H1 (cell line): ENCODE results near the gene DBNDD1. TPM values are rescaled to one million over a fixed set of nuclear protein-coding genes. Genes with fewer than 3 reads are reported as not detected.

ENCODE experiments used
- CTCF ChIA-PET: fragments of 300-600 bp; sonication (Branson Sonifier 250); formaldehyde crosslinking; loops from one replicate; lab custom pipeline; 2021; ENCODE audit not compliant: partially characterized antibody; lab: Charles Lee
- POLR2A ChIA-PET: fragments of 300-600 bp; sonication (Branson Sonifier 250); formaldehyde crosslinking; loops from one replicate; lab custom pipeline; 2021; ENCODE audit warnings: inconsistent platforms; ENCODE audit not compliant: partially characterized antibody; lab: Charles Lee
- DNase-seq, 2 experiments: peaks; one replicate each; pipeline versions ENCODE4 v3.0.0 to v3.0.0-alpha.2; 2010 to 2022; ENCODE audit warnings: low spot score in 2 of 2, low read depth in 1 of 2, mixed read lengths in 1 of 2
- FAIRE-seq: peaks from 2 replicates; lab custom pipeline; 2011; peaks lifted over from hg19 to GRCh38; lab: Jason Lieb, UNC
- H2AFZ ChIP-seq: 2 replicates; pipeline ENCODE4 v1.8.1; 2012; ENCODE audit warnings: low read length, inconsistent platforms
- H2AK5ac ChIP-seq: 2 replicates; pipeline ENCODE4 v1.6.1; 2013; ENCODE audit warnings: low read depth, low read length
- H2BK120ac ChIP-seq: replicated peaks from 2 replicates; pipeline ENCODE3; 2013; ENCODE audit warnings: low read depth, low read length, inconsistent platforms
- H2BK12ac ChIP-seq: 2 replicates; pipeline ENCODE4 v1.6.1; 2013; ENCODE audit warnings: low read depth, low read length
- H2BK15ac ChIP-seq: 2 replicates; pipeline ENCODE4 v1.6.1; 2013; ENCODE audit warnings: low read length
- H2BK20ac ChIP-seq: 2 replicates; pipeline ENCODE4 v1.6.1; 2013; ENCODE audit warnings: low read length
- H2BK5ac ChIP-seq: 2 replicates; pipeline ENCODE4 v1.6.1; 2013; ENCODE audit warnings: low read depth, low read length
- H3K14ac ChIP-seq: 2 replicates; pipeline ENCODE4 v1.6.1; 2013; ENCODE audit warnings: inconsistent platforms; ENCODE audit not compliant: insufficient read length
- H3K18ac ChIP-seq: 2 replicates; pipeline ENCODE4 v1.6.1; 2013; ENCODE audit warnings: low read length; ENCODE audit errors: extremely low read depth
- H3K23ac ChIP-seq: 2 replicates; pipeline ENCODE4 v1.6.1; 2013; ENCODE audit warnings: inconsistent platforms; ENCODE audit not compliant: insufficient read length
- H3K23me2 ChIP-seq: 2 replicates; pipeline ENCODE4 v1.6.1; 2013; ENCODE audit warnings: low read depth, low read length
- H3K27ac ChIP-seq: 2 replicates; pipeline ENCODE4 v1.6.1; 2011; ENCODE audit warnings: low read depth, low read length, inconsistent platforms
- H3K27me3 ChIP-seq, 4 experiments: replicated peaks in 1 of 4; 1 replicate in 1 of 4; 2 replicates in 3 of 4; pipeline versions ENCODE4 v1.6.1 to v1.8.1; 2011 to 2013; ENCODE audit warnings: low read length in 3 of 4, mild to moderate bottlenecking in 3 of 4, inconsistent platforms in 2 of 4, mixed read lengths in 2 of 4, moderate library complexity in 1 of 4; ENCODE audit not compliant: control insufficient read depth in 3 of 4, insufficient read depth in 3 of 4; ENCODE audit errors: extremely low read depth in 1 of 4
- H3K36me3 ChIP-seq, 4 experiments: 2 replicates each; pipeline versions ENCODE4 v1.6.1 to v1.8.1; 2011 to 2013; ENCODE audit warnings: mild to moderate bottlenecking in 4 of 4, low read length in 3 of 4, moderate library complexity in 2 of 4, control low read depth in 1 of 4, inconsistent platforms in 1 of 4; ENCODE audit not compliant: insufficient read depth in 4 of 4, control insufficient read depth in 2 of 4
- H3K4ac ChIP-seq: replicated peaks from 2 replicates; pipeline ENCODE3; 2013; ENCODE audit warnings: low read length, low read depth, mixed read lengths, inconsistent platforms; ENCODE audit not compliant: insufficient read length
- H3K4me1 ChIP-seq, 4 experiments: replicated peaks in 1 of 4; 1 replicate in 1 of 4; 2 replicates in 3 of 4; pipeline versions ENCODE4 v1.6.1 to v1.8.1; 2011 to 2013; ENCODE audit warnings: low read length in 3 of 4, inconsistent platforms in 2 of 4, mixed read lengths in 1 of 4; ENCODE audit not compliant: insufficient read depth in 4 of 4, control insufficient read depth in 3 of 4
- H3K4me2 ChIP-seq, 2 experiments: 2 replicates each; pipeline versions ENCODE4 v1.6.1 to v1.8.1; 2011 to 2013; ENCODE audit warnings: low read depth in 2 of 2, low read length in 2 of 2, control low read depth in 1 of 2, inconsistent platforms in 1 of 2, mild to moderate bottlenecking in 1 of 2; ENCODE audit not compliant: insufficient read depth in 1 of 2
- H3K4me3 ChIP-seq, 4 experiments: fragments of 200-600, 300-600 bp in 1 of 4; sonication (generic), shearing (Covaris generic), sonication (Bioruptor Twin) in 1 of 4; 2 replicates each; pipeline versions ENCODE4 v1.5.1 to v1.8.1; 2011 to 2016; ENCODE audit warnings: low read length in 4 of 4, low read depth in 3 of 4, control low read depth in 2 of 4, inconsistent platforms in 2 of 4, mild to moderate bottlenecking in 2 of 4, mixed read lengths in 1 of 4, moderate library complexity in 1 of 4; ENCODE audit not compliant: insufficient read depth in 2 of 4; ENCODE audit errors: extremely low read depth in 1 of 4
- H3K56ac ChIP-seq: replicated peaks from 2 replicates; pipeline ENCODE3; 2013; ENCODE audit warnings: low read depth, mild to moderate bottlenecking, mixed read lengths, low read length, inconsistent platforms; ENCODE audit not compliant: insufficient read length
- H3K79me1 ChIP-seq: 2 replicates; pipeline ENCODE4 v1.6.1; 2013; ENCODE audit warnings: low read depth, low read length, control low read depth
- H3K79me2 ChIP-seq, 2 experiments: 2 replicates each; pipeline versions ENCODE4 v1.6.1 to v1.8.1; 2012 to 2013; ENCODE audit warnings: low read length in 2 of 2, mild to moderate bottlenecking in 2 of 2, inconsistent platforms in 1 of 2; ENCODE audit not compliant: insufficient read depth in 2 of 2, control insufficient read depth in 1 of 2
- H3K9ac ChIP-seq, 4 experiments: replicated peaks in 1 of 4; 1 replicate in 1 of 4; 2 replicates in 3 of 4; pipeline versions ENCODE4 v1.6.1 to v1.8.1; 2011 to 2013; ENCODE audit warnings: low read depth in 3 of 4, low read length in 3 of 4, control low read depth in 2 of 4, mild to moderate bottlenecking in 2 of 4, moderate library complexity in 2 of 4, inconsistent platforms in 1 of 4; ENCODE audit errors: extremely low read depth in 1 of 4
- H3K9me3 ChIP-seq, 2 experiments: 2 replicates each; pipeline versions ENCODE4 v1.6.1 to v1.8.1; 2012 to 2013; ENCODE audit warnings: mild to moderate bottlenecking in 2 of 2, moderate library complexity in 2 of 2, control low read depth in 1 of 2, inconsistent platforms in 1 of 2, low read depth in 1 of 2, low read length in 1 of 2, mixed read lengths in 1 of 2; ENCODE audit not compliant: insufficient read depth in 2 of 2
- H4K20me1 ChIP-seq, 2 experiments: replicated peaks in 1 of 2; 2 replicates each; pipeline versions ENCODE3 to v1.8.1; 2011 to 2013; ENCODE audit warnings: inconsistent platforms in 2 of 2, low read length in 2 of 2, mild to moderate bottlenecking in 1 of 2; ENCODE audit not compliant: insufficient read depth in 2 of 2, control insufficient read depth in 1 of 2
- H4K5ac ChIP-seq: 2 replicates; pipeline ENCODE4 v1.6.1; 2013; ENCODE audit warnings: low read length, low read depth, mixed read lengths, inconsistent platforms; ENCODE audit not compliant: insufficient read length
- H4K8ac ChIP-seq: 2 replicates; pipeline ENCODE4 v1.8.0; 2013; ENCODE audit warnings: mild to moderate bottlenecking, moderate library complexity, low read length, inconsistent platforms; ENCODE audit not compliant: insufficient read depth; ENCODE audit errors: extremely low read depth
- H4K91ac ChIP-seq: replicated peaks from 2 replicates; pipeline ENCODE3; 2013; ENCODE audit warnings: low read length, mixed read lengths, inconsistent platforms; ENCODE audit not compliant: insufficient read length
- ATF3 ChIP-seq: IDR thresholded peaks from 2 replicates; pipeline ENCODE4 v1.6.1; 2011; ENCODE audit warnings: low read depth, mild to moderate bottlenecking, low read length; ENCODE audit not compliant: insufficient read depth
- CBX5 ChIP-seq: fragments of 300-800, 300-1000 bp; sonication (generic); IDR thresholded peaks from 2 replicates; pipeline ENCODE4 v1.7.1; 2016; ENCODE audit warnings: antibody characterized with exemption, low read length, low read depth
- CHD1 ChIP-seq: IDR thresholded peaks from 2 replicates; pipeline ENCODE4 v1.6.1; 2012; ENCODE audit warnings: low read depth, low read length, improper control_type of control experiment
- CREB1 ChIP-seq: IDR thresholded peaks from 2 replicates; pipeline ENCODE4 v1.6.1; 2012; ENCODE audit warnings: inconsistent platforms
- FOSL1 ChIP-seq: IDR thresholded peaks from 2 replicates; pipeline ENCODE4 v1.6.1; 2011; ENCODE audit warnings: mild to moderate bottlenecking, low read depth, low read length, moderate library complexity; ENCODE audit not compliant: insufficient read depth
- RNF2 ChIP-seq: fragments of 200-900, 300-1000 bp; sonication (generic); IDR thresholded peaks from 2 replicates; pipeline ENCODE4 v1.7.1; 2016; ENCODE audit warnings: borderline replicate concordance, low read depth, mild to moderate bottlenecking, antibody characterized with exemption, low read length; ENCODE audit not compliant: poor library complexity, severe bottlenecking; ENCODE audit errors: missing control alignments
- SIRT6 ChIP-seq: IDR thresholded peaks from one replicate; pipeline ENCODE4 v1.7.1; 2012; ENCODE audit warnings: low read length, inconsistent platforms
- SUZ12 ChIP-seq: fragments of 200-600 bp; sonication (generic); IDR thresholded peaks from 2 replicates; pipeline ENCODE4 v1.6.1; 2012; ENCODE audit warnings: mild to moderate bottlenecking, inconsistent platforms, low read length, moderate library complexity, mixed read lengths
- TBP ChIP-seq: IDR thresholded peaks from 2 replicates; pipeline ENCODE4 v1.6.1; 2011; ENCODE audit warnings: low read depth, low read length, improper control_type of control experiment
- WGBS, 2 experiments: shearing (Covaris generic) in 1 of 2; methylation state at CpG; one replicate each; pipeline versions ENCODE4 v1.1.6 to v1.1.7; 2013 to 2015; ENCODE audit warnings: low lambda C conversion rate in 2 of 2, mixed read lengths in 2 of 2, inconsistent platforms in 1 of 2, low coverage in 1 of 2, missing lambda C conversion rate in 1 of 2; ENCODE audit not compliant: insufficient replicate concordance in 2 of 2, insufficient coverage in 1 of 2, insufficient read length in 1 of 2; ENCODE audit errors: extremely low coverage in 1 of 2, missing lambda C conversion rate in 1 of 2; 5-methylcytosine and 5-hydroxymethylcytosine counted together
- polyA plus RNA-seq, 7 experiments: library from polyadenylated mRNA; depleted of rRNA in 3 of 7; stranded (reverse) in 5 of 7; unstranded in 2 of 7; fragments of >200 nt in 5 of 7; fragments of 200-250 nt in 2 of 7; gene quantifications; 1 replicate in 5 of 7; 2 replicates in 1 of 7; 4 replicates in 1 of 7; pipeline versions ENCODE4 v1.2.1 to v1.2.3, GENCODE V29; 2011 to 2013; ENCODE audit warnings: missing spikeins in 2 of 7, mixed read lengths in 2 of 7
- total RNA-seq: library from RNA; stranded (reverse); fragmentation: NEBNext Ultra II Directional; extraction: Animal tissue kit (Norgen Biotek cat#: 25700); gene quantifications from 2 replicates; pipeline ENCODE4 v1.2.1, GENCODE V29; 2021

Gene DBNDD1
- total and polyA plus RNA-seq, 2 of the 8 experiments (the other 6 are each of a cell fraction or from before 2014, with no cell fraction given), result 69.9 to 92.6 TPM

GRCh38 chr16:89993377-89993776 is 25.9 kb downstream of the DBNDD1 start:
- H2BK5ac ChIP-seq, result no peak overlapping the region; the same call in 1 of the 2 replicates
- no peak for FAIRE-seq
- H3K9me3 ChIP-seq, result peaks cover 21 to 32% of the 10 kb centered on the region in 2 experiments
- H3K4me1 ChIP-seq, result no peaks in the 10 kb centered on the region
- no peak overlapping the region for H3K4me3 ChIP-seq
- no peak overlapping the region for H3K23ac ChIP-seq
- H2BK12ac ChIP-seq, result no peak overlapping the region
- H3K79me2 ChIP-seq, result no peaks in the 10 kb centered on the region; a peak in 1 of 4 replicates
- H2AK5ac ChIP-seq, result no peak overlapping the region
- no peak overlapping the region for H2BK15ac ChIP-seq
- no peak overlapping the region for H3K14ac ChIP-seq
- peaks cover 19 to 63% (median 36%) of the 10 kb centered on the region in 4 experiments for H3K36me3 ChIP-seq
- H4K20me1 ChIP-seq, result peaks cover 0 to 2% of the 10 kb centered on the region in 2 experiments
- no peaks in the 10 kb centered on the region for H3K27me3 ChIP-seq
- TF ChIP-seq TBP, result no peak
- TF ChIP-seq CREB1, result no peak
- no peak for TF ChIP-seq CBX5
- no peak for TF ChIP-seq ATF3
- TF ChIP-seq SIRT6, result no peak
- TF ChIP-seq SUZ12, result no peak
- TF ChIP-seq FOSL1, result no peak
- no peak for TF ChIP-seq RNF2
- TF ChIP-seq CHD1, result no peak
- TF ChIP-seq, all 59 proteins: peak for 0
- Histone ChIP-seq H4K91ac (no peak overlapping the region), H3K56ac (no peak overlapping the region), H3K4ac (no peak overlapping the region), H2AFZ (no peak overlapping the region), H3K4me2 (no peak overlapping the region), H3K23me2 (no peaks in the 10 kb centered on the region; the same call in 1 of the 2 replicates), H2BK20ac (no peak overlapping the region), H3K27ac (no peak overlapping the region), H3K9ac (no peak overlapping the region), H3K18ac (no peak overlapping the region), H4K8ac (0 out of 2 replicates have a peak overlapping the region, but pooled peaks have one; percentile 18), H2BK120ac (no peak overlapping the region), H3K79me1 (no peaks in the 10 kb centered on the region; the same call in 1 of the 2 replicates), H4K5ac (no peak overlapping the region)
- ChIA-PET CTCF (interaction anchor here (0.5 to 1.6 kb wide), 3 partner anchors 16 to 85 kb away, joined by 3 to 4 read pairs (median 4); no protein-coding TSS in a partner anchor), POLR2A (interaction anchor here (0.8 to 1.2 kb wide), 2 partner anchors 21 to 71 kb away, joined by 4 read pairs; partner anchors contain the start of gene TUBB3)
- WGBS, 2 experiments, result 94% methylated on average over 4 of the region's 4 CpGs; no CpG with 5 or more reads in 1 of the 2 experiments
- DNase-seq, result no peak
